NB4 (cell line): Measurements from ENCODE around the gene TCF7.
A peak's percentile ranks its signal among the peaks of the same experiment; 100 is the strongest.

Source experiments
- DNase-seq: peaks from one replicate; pipeline ENCODE4 v3.0.0; 2010; ENCODE audit warnings: low read depth
- H3K4me3 ChIP-seq: one replicate; pipeline ENCODE4 v1.5.1; 2011; ENCODE audit warnings: mild to moderate bottlenecking, low read depth, low read length, moderate library complexity
- MAX ChIP-seq: IDR thresholded peaks from 2 replicates; pipeline ENCODE4 v1.6.1; 2011; ENCODE audit warnings: low read depth, low read length
- MYC ChIP-seq: IDR thresholded peaks from 2 replicates; pipeline ENCODE4 v1.6.1; 2011; ENCODE audit warnings: low read depth, low read length
- POLR2A ChIP-seq: IDR thresholded peaks from 2 replicates; pipeline ENCODE4 v1.6.1; 2011; ENCODE audit warnings: mild to moderate bottlenecking; ENCODE audit not compliant: insufficient read length; ENCODE audit errors: extremely low read depth
- TF ChIP-seq, protein P1 (sequence below): IDR thresholded peaks from one replicate; pipeline ENCODE4 v1.5.1; 2012; ENCODE audit warnings: low read depth, low read length

Gene TCF7

DNA sequence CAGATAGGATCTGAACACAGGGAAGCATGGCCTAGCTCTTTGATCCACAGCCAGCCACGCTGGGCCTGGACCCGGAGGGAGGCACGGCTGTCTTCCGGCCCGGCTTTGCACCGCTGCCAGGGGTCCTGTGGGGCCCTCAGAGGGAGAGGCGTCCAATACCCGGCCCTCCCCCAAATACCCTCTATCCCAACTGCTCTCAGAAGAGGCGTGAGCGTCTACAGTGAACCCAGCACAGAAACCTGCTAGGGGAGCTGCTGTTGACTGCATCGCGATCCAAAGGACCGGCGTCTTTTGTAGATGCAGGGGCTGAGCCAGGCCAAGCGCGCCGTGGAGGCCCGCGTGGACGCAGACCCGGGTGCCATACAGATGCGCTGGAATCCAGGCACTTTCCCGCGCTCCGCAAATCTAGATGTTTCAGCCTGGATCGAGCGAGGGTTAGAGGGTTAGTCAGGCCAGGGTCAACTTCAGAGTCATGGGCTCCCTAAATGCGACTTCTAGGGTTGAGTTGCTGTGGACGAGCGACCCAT is 1.1 kb upstream of the TCF7 start:
- no peak overlapping the region for H3K4me3 ChIP-seq
- DNase-seq: no peak
- TF ChIP-seq, protein P1, sequence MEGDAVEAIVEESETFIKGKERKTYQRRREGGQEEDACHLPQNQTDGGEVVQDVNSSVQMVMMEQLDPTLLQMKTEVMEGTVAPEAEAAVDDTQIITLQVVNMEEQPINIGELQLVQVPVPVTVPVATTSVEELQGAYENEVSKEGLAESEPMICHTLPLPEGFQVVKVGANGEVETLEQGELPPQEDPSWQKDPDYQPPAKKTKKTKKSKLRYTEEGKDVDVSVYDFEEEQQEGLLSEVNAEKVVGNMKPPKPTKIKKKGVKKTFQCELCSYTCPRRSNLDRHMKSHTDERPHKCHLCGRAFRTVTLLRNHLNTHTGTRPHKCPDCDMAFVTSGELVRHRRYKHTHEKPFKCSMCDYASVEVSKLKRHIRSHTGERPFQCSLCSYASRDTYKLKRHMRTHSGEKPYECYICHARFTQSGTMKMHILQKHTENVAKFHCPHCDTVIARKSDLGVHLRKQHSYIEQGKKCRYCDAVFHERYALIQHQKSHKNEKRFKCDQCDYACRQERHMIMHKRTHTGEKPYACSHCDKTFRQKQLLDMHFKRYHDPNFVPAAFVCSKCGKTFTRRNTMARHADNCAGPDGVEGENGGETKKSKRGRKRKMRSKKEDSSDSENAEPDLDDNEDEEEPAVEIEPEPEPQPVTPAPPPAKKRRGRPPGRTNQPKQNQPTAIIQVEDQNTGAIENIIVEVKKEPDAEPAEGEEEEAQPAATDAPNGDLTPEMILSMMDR: no peak
- TF ChIP-seq POLR2A (no peak), MAX (no peak), MYC (no peak)

DNA sequence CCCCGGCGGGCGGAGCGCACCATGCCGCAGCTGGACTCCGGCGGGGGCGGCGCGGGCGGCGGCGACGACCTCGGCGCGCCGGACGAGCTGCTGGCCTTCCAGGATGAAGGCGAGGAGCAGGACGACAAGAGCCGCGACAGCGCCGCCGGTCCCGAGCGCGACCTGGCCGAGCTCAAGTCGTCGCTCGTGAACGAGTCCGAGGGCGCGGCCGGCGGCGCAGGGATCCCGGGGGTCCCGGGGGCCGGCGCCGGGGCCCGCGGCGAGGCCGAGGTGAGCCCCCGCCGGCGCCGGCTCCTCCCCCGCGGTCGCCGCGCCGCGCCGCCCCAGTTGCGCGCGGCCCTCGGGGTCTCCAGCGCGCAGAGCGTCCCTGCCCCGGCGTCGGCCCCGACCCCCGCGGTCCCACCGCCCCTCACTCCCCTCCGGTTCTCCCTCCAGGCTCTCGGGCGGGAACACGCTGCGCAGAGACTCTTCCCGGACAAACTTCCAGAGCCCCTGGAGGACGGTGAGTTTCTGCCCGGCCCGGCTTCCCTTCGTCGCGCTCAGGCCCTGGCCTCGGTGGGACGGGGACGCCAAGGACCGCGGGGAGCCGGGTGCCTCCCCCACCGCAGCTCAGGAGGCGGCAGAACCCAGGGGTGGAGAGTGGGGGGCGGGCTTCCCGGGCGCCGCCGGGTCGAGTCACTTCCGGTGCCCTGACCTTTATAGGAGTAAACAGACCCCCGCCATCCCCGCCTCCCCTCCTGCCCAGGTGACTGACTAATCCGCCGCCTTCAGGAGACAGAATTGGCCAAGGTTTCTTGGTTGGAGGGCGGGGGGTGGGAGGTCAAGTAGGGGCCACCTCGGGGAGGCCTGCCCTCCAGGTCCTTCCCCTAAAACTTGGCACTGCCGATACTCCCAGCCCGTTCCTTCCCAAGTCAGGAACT is 665 bp downstream of the TCF7 start:
- TF ChIP-seq MYC: no peak
- no peak for TF ChIP-seq POLR2A
- no peak for TF ChIP-seq MAX
- TF ChIP-seq, protein P1: no peak
- peak; percentile 34 for DNase-seq
- H3K4me3 ChIP-seq: no peak overlapping the region

DNA sequence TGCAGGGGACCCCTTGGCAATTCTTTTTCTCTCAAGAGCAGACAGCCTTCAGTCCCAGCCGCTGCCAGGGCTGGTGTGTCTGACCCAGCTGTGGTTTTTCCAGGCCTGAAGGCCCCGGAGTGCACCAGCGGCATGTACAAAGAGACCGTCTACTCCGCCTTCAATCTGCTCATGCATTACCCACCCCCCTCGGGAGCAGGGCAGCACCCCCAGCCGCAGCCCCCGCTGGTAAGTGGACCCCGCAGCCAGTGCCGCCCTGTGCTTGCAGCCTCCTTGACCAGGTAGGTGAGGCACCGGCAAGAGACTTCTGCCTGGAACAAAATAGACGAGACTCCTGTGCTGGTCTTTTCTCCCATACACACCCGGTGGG is 1.3 kb downstream of the TCF7 start:
- TF ChIP-seq MAX (no peak), MYC (no peak), POLR2A (no peak)
- TF ChIP-seq, protein P1: no peak
- peak; percentile 28 for DNase-seq
- H3K4me3 ChIP-seq: no peak overlapping the region

GRCh38 chr5:134116286-134116685 is 1.8 kb downstream of the TCF7 start:
- no peak for TF ChIP-seq POLR2A
- TF ChIP-seq MYC: no peak
- TF ChIP-seq, protein P1: no peak
- TF ChIP-seq MAX: no peak
- DNase-seq: no peak
- H3K4me3 ChIP-seq: no peak overlapping the region

DNA sequence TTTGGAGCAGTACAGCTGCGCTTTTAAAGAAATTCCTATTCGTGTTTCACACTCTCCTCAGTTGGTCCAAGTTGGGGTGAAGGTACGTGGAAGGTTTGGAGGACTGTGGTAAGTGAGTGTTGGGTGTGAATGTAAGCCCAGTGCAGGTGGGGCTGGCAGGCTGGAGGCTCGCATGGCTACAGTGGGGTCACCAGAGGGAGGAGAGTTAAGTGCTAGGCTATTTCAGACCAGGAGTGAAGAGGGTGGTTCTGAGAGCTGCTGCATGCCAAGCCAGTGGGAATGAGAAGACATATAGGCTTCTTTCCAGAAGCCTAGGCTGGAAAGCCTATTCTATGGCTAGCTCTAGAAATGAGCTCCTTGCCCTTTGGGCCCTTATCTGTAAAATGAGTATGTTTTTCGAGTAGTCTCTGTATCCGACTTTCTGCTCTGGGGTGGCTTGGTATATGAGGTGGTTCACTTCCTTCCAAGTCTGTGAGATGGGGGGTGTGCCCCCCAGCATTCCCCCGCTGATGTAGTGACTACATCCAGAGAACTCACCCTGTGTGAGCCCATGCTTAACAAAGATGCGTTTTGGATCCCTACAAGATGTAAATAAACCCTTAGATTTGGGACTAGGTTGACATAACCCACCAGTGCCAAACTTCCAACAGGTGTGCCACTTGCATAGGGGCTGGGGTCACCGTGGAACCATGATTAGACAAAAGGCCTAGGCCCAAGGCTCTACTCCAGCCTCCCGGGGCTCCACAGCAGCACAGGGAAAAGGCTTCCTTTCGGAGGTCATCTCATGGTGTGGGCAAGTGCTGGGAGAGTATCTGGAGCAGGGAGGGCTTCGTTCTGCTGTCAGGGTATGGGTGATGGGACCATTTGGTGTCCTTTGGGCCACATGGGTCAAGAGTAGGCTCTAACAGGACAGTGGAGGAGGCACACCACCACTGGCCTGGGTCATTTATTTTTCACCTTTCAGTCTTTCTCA is 2.6 kb downstream of the TCF7 start:
- no peak overlapping the region for H3K4me3 ChIP-seq
- TF ChIP-seq, protein P1: no peak
- no peak for TF ChIP-seq POLR2A
- no peak for TF ChIP-seq MYC
- TF ChIP-seq MAX: no peak
- no peak for DNase-seq
